ENCODE results near the gene CYGB.

The CYGB gene

GRCh38 chr17:76549539-76549938 is 12.0 kb upstream of the CYGB start:
- Histone ChIP-seq H3K9ac (ENCODE audit: low read depth, low read length) (no peak overlapping the region), H3K9me3 (ENCODE audit: control insufficient read depth, insufficient read depth, low read length) (no peaks in the 10 kb centered on the region)

DNA sequence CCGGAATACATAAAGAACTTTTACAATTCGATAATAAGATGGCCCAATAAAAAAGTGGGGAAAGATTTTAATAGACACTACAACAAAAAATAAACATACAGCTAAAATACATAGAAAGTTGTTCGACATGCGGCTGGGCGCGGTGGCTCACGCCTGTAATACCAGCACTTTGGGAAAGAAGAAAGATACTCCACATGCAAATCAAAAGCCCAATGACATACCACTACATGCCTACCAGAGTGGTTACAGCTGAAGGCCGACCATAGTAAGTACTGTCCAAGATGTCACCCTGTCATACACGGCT is 11.7 kb upstream of the CYGB start:
- Histone ChIP-seq H3K36me3 (ENCODE audit: insufficient read depth, low read length) (no peaks in the 10 kb centered on the region), H3K4me1 (ENCODE audit: insufficient read depth, low read length) (peaks cover 26% of the 10 kb centered on the region), H3K9ac (ENCODE audit: low read depth, low read length) (no peak overlapping the region), H3K9me3 (ENCODE audit: control insufficient read depth, insufficient read depth, low read length) (no peaks in the 10 kb centered on the region)

More at GRCh38 chr17:76549539-76549938, 12.0 kb upstream of the CYGB start:
- Histone ChIP-seq H3K4me1 (ENCODE audit: insufficient read depth, low read length) (peaks cover 23% of the 10 kb centered on the region), H3K36me3 (ENCODE audit: insufficient read depth, low read length) (no peaks in the 10 kb centered on the region)

GRCh38 chr17:76548378-76549214 is 11.1 kb upstream of the CYGB start:
- H3K9ac ChIP-seq (ENCODE audit: low read depth, low read length): no peak overlapping the region
- peaks cover 32% of the 10 kb centered on the region for H3K4me1 ChIP-seq (ENCODE audit: insufficient read depth, low read length)
- H3K9me3 ChIP-seq (ENCODE audit: control insufficient read depth, insufficient read depth, low read length): no peaks in the 10 kb centered on the region
- H3K36me3 ChIP-seq (ENCODE audit: insufficient read depth, low read length): no peaks in the 10 kb centered on the region

GRCh38 chr17:76547642-76548202 is 10.2 kb upstream of the CYGB start:
- Histone ChIP-seq H3K9me3 (ENCODE audit: control insufficient read depth, insufficient read depth, low read length) (no peaks in the 10 kb centered on the region), H3K36me3 (ENCODE audit: insufficient read depth, low read length) (no peaks in the 10 kb centered on the region), H3K4me1 (ENCODE audit: insufficient read depth, low read length) (peaks cover 36% of the 10 kb centered on the region), H3K9ac (ENCODE audit: low read depth, low read length) (no peak overlapping the region)

DNA sequence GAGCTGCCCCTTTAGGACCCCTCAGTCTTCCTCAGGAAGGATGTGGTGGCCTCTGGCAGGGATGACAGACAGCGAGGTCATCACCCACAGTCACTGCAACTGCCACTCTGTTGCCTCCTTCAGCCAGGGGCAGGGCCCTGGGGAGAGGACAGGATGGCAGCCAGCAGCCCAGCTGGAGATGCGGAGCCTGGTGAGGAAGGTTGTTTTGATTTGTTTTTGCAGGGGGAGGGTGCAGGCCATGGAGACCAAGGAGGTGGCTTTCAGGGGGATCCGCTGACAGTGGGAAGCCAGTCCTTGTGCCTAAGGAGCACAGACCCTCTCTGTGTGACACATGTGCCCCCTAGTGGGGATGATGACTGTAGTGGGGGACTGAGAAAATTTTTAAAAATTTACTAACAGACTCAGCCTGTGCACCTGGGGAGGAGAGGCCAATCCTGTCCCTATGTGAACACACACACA is 9.7 kb upstream of the CYGB start:
- no peaks in the 10 kb centered on the region for H3K36me3 ChIP-seq (ENCODE audit: insufficient read depth, low read length)
- no peaks in the 10 kb centered on the region for H3K9me3 ChIP-seq (ENCODE audit: control insufficient read depth, insufficient read depth, low read length)
- H3K9ac ChIP-seq (ENCODE audit: low read depth, low read length): no peak overlapping the region
- peaks cover 36% of the 10 kb centered on the region for H3K4me1 ChIP-seq (ENCODE audit: insufficient read depth, low read length)

- H3K9ac ChIP-seq (ENCODE audit: low read depth, low read length): no peak overlapping the region
- peaks cover 37% of the 10 kb centered on the region for H3K4me1 ChIP-seq (ENCODE audit: insufficient read depth, low read length)
- no peaks in the 10 kb centered on the region for H3K9me3 ChIP-seq (ENCODE audit: control insufficient read depth, insufficient read depth, low read length)
- no peaks in the 10 kb centered on the region for H3K36me3 ChIP-seq (ENCODE audit: insufficient read depth, low read length)
Observed at GRCh38 chr17:76546556-76547182, 9.2 kb upstream of the CYGB start.

GRCh38 chr17:76545918-76546555 is 8.5 kb upstream of the CYGB start:
- Histone ChIP-seq H3K9me3 (ENCODE audit: control insufficient read depth, insufficient read depth, low read length) (no peaks in the 10 kb centered on the region), H3K36me3 (ENCODE audit: insufficient read depth, low read length) (no peaks in the 10 kb centered on the region), H3K9ac (ENCODE audit: low read depth, low read length) (no peak overlapping the region), H3K4me1 (ENCODE audit: insufficient read depth, low read length) (peaks cover 38% of the 10 kb centered on the region)

DNA sequence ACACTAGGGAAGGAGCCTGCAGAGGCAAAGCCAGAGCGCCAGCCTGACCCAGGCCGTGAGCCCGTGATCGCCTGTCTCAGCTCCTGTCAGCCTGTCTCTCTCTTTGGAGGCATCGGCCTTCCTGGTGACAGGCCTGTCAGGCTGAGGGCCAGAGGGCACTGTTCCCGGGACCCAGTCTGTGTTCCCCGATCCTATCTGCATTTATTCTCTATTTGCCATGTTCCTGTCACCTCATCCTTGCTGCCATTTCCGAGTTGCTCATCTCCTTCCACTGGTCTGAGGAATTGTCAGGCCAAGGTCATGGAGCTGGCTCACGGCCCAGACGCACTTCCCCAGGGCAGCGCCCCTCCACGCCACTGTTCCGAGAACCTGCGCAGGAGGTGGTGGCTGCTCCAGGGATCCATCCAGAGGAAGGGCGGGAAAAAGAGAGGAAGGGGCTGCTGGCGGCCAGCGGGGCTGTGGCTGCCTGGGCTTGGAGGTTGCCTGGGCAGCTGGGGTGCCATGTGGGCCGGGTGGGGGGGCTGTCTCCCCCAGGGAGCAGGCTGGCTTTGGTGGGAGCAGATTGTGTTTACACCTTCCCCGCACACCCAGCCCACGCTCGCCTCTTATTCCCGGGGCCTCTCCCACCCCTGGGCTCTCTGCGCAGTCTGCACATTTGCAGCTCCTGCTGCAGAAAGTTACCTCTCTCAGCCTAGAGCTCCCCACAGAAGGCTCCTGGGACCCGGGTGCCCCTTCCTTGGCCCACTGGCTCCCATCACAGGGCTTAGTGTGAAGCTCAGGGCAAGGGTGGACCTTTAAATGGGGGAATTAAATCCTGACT is 7.2 kb upstream of the CYGB start:
- Histone ChIP-seq H3K9ac (ENCODE audit: low read depth, low read length) (no peak overlapping the region), H3K4me1 (ENCODE audit: insufficient read depth, low read length) (peaks cover 33% of the 10 kb centered on the region)

DNA sequence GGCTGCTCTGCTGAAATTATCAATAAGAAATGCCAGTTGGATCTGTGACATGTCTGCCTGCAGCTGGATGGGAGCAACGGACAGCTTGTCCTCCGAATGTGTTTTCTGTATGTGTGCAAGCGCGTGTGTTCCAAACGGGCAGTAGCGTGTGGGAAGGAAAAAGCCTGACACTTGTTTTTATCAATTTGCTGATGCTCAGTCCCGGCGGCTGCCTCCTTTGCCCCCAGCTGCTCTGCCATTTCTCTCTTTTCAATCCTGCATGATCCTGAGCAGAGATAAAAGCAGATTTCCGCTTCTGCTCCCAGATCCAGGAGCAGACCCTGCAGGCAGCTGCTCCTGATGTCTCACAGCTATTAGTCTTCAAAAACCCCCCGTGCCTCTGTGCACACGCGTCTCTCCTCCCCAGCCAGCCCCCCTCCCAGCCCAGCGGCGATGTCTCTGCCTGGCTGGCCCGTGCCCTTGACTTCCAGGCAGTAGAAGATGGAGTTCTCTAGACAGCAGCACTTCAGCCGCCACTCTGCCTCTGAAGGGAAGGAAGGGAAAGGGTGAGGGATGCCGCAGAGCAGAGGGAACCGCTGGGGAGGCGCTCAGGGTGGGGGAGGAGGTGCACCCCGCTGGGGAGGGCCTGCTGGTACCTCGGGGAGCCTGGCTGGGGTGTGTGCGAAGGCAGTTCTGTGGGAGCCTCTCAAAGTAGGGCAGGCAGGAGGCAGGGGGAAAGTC is 6.5 kb upstream of the CYGB start:
- H3K9ac ChIP-seq (ENCODE audit: low read depth, low read length): no peak overlapping the region
- no peaks in the 10 kb centered on the region for H3K36me3 ChIP-seq (ENCODE audit: insufficient read depth, low read length)
- H3K9me3 ChIP-seq (ENCODE audit: control insufficient read depth, insufficient read depth, low read length): no peaks in the 10 kb centered on the region
- H3K4me1 ChIP-seq (ENCODE audit: insufficient read depth, low read length): peaks cover 39% of the 10 kb centered on the region

More for the DNA sequence above, 7.2 kb upstream of the CYGB start:
- Histone ChIP-seq H3K9me3 (ENCODE audit: control insufficient read depth, insufficient read depth, low read length) (no peaks in the 10 kb centered on the region), H3K36me3 (ENCODE audit: insufficient read depth, low read length) (no peaks in the 10 kb centered on the region)

DNA sequence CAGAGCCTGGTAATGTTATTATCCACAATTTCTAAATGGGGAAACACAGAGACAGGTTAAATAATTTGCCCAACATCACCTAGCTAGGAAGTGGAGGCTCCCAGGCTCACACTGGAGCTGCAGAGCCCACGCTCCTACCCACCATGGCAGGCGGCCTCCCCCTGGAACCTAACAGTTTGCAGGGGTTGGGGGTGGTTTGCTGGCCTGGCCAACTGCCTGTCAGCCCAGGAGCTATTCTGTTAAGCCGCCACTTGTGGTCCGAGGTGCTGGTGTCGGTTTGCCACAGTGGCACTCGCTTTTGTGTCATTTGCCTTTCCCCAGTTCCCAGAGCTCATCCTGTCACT is 5.9 kb upstream of the CYGB start:
- Histone ChIP-seq H3K36me3 (ENCODE audit: insufficient read depth, low read length) (no peaks in the 10 kb centered on the region), H3K9ac (ENCODE audit: low read depth, low read length) (no peak overlapping the region), H3K4me1 (ENCODE audit: insufficient read depth, low read length) (peaks cover 44% of the 10 kb centered on the region), H3K9me3 (ENCODE audit: control insufficient read depth, insufficient read depth, low read length) (no peaks in the 10 kb centered on the region)

- Histone ChIP-seq H3K9ac (ENCODE audit: low read depth, low read length) (no peak overlapping the region), H3K9me3 (ENCODE audit: control insufficient read depth, insufficient read depth, low read length) (no peaks in the 10 kb centered on the region), H3K4me1 (ENCODE audit: insufficient read depth, low read length) (peaks cover 45% of the 10 kb centered on the region), H3K36me3 (ENCODE audit: insufficient read depth, low read length) (no peaks in the 10 kb centered on the region)
Observed at GRCh38 chr17:76542984-76543383, 5.5 kb upstream of the CYGB start.

- no peaks in the 10 kb centered on the region for H3K9me3 ChIP-seq (ENCODE audit: control insufficient read depth, insufficient read depth, low read length)
- H3K36me3 ChIP-seq (ENCODE audit: insufficient read depth, low read length): no peaks in the 10 kb centered on the region
- H3K9ac ChIP-seq (ENCODE audit: low read depth, low read length): no peak overlapping the region
- H3K4me1 ChIP-seq (ENCODE audit: insufficient read depth, low read length): peaks cover 45% of the 10 kb centered on the region
Observed at GRCh38 chr17:76542566-76542971, 5.1 kb upstream of the CYGB start.

DNA sequence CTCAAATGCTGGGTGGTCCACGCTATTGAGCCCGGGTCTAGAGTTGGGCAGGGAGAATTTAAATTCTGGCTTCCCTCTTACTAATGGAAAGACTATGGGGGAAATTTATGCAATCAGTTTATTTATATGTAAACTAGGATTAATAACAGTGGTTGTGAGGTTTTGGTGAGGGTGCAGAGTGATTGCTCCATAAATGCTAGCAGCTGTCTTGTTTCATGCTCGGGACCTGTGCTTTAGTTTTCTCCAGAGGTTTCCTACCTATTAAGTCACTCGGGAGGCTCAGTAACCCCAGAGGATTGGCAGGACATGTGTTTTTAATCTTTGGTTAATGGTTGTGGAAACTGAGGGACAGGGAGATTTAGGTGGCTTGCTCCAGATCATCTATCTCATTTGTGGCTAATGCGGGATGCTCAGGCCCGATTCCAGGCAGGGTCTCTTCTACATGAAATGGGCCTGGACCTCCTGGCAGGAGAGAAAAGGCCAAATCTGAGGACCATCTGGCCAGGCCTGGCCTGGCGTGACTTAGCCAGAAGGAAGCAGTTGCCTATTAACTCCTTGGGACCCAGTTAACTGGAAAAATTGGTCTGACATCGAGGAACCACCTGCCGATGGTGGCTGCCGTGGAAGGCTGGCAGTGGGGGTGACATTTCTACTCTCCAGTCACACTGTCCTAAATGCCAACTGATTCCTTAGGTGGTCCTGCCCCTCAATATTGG is 4.4 kb upstream of the CYGB start:
- H3K36me3 ChIP-seq (ENCODE audit: insufficient read depth, low read length): no peaks in the 10 kb centered on the region
- H3K9me3 ChIP-seq (ENCODE audit: control insufficient read depth, insufficient read depth, low read length): no peaks in the 10 kb centered on the region
- H3K4me1 ChIP-seq (ENCODE audit: insufficient read depth, low read length): peaks cover 41% of the 10 kb centered on the region
- H3K9ac ChIP-seq (ENCODE audit: low read depth, low read length): no peak overlapping the region
